Common myeloid progenitor, CD34-positive (primary cell): ENCODE data around the gene CPNE4.

Experiments used
- CTCF ChIA-PET: fragments of 350-600 bp; sonication (Branson Sonifier 250); formaldehyde crosslinking; loops from one replicate; lab custom pipeline; 2021; ENCODE audit warnings: antibody characterized with exemption; lab: Charles Lee
- POLR2A ChIA-PET: fragments of 350-600 bp; sonication (Branson Sonifier 250); formaldehyde crosslinking; loops from one replicate; lab custom pipeline; 2021; ENCODE audit warnings: antibody characterized with exemption; lab: Charles Lee
- DNase-seq, 3 donors: peaks; one replicate each; pipeline versions ENCODE4 v3.0.0 to v3.0.0-alpha.2; 2013
- H3K27ac ChIP-seq, 2 experiments: 1 replicate in 1 of 2; 2 replicates in 1 of 2; pipeline ENCODE4 v1.7.0; 2013; ENCODE audit warnings: inconsistent platforms in 2 of 2, low read length in 2 of 2, mild to moderate bottlenecking in 2 of 2, low read depth in 1 of 2, moderate library complexity in 1 of 2; ENCODE audit not compliant: severe bottlenecking in 2 of 2, insufficient read depth in 1 of 2, poor library complexity in 1 of 2
- H3K27me3 ChIP-seq, 5 experiments: replicated peaks in 2 of 5; 1 replicate in 3 of 5; 2 replicates in 2 of 5; pipeline versions ENCODE4 v1.6.1 to v1.7.0; 2013; ENCODE audit warnings: low read length in 4 of 5, mild to moderate bottlenecking in 2 of 5, moderate library complexity in 2 of 5, inconsistent platforms in 1 of 5; ENCODE audit not compliant: insufficient read depth in 5 of 5, control insufficient read depth in 4 of 5
- H3K36me3 ChIP-seq, 4 experiments: 1 replicate in 2 of 4; 2 replicates in 2 of 4; pipeline versions ENCODE4 v1.6.1 to v1.7.0; 2013; ENCODE audit warnings: low read length in 3 of 4, control low read depth in 1 of 4, mild to moderate bottlenecking in 1 of 4; ENCODE audit not compliant: control insufficient read depth in 4 of 4, insufficient read depth in 4 of 4
- H3K4me1 ChIP-seq, 4 experiments: 1 replicate in 3 of 4; 2 replicates in 1 of 4; pipeline versions ENCODE4 v1.6.1 to v1.7.1; 2013; ENCODE audit warnings: low read length in 3 of 4, mild to moderate bottlenecking in 3 of 4, control low read depth in 1 of 4, inconsistent platforms in 1 of 4, moderate library complexity in 1 of 4; ENCODE audit not compliant: control insufficient read depth in 4 of 4, insufficient read depth in 4 of 4; ENCODE audit errors: control extremely low read depth in 1 of 4
- H3K4me3 ChIP-seq, 7 experiments: 1 replicate in 4 of 7; 2 replicates in 3 of 7; pipeline versions ENCODE4 v1.5.1 to v1.7.0; 2013; ENCODE audit warnings: mild to moderate bottlenecking in 7 of 7, low read length in 6 of 7, moderate library complexity in 6 of 7, inconsistent platforms in 2 of 7, low read depth in 2 of 7, control low read depth in 1 of 7; ENCODE audit not compliant: insufficient read depth in 4 of 7, control insufficient read depth in 1 of 7; ENCODE audit errors: extremely low read depth in 1 of 7
- H3K9me3 ChIP-seq, 5 experiments: 1 replicate in 4 of 5; 2 replicates in 1 of 5; pipeline versions ENCODE4 v1.6.1 to v1.7.1; 2013; ENCODE audit warnings: low read length in 4 of 5, mild to moderate bottlenecking in 2 of 5, inconsistent platforms in 1 of 5, low read depth in 1 of 5, moderate library complexity in 1 of 5; ENCODE audit not compliant: control insufficient read depth in 4 of 5, insufficient read depth in 2 of 5; ENCODE audit errors: control extremely low read depth in 1 of 5
- WGBS: methylation state at CpG from one replicate; pipeline ENCODE4 v1.1.5; 2013; ENCODE audit not compliant: insufficient coverage; 5-methylcytosine and 5-hydroxymethylcytosine counted together

CPNE4 gene

GRCh38 chr3:131883086-131883485, 151.7 kb downstream of the CPNE4 start:
- POLR2A ChIA-PET = no interaction called here
- H3K36me3 ChIP-seq = no peaks in the 10 kb centered on the region
- no peak overlapping the region for H3K27ac ChIP-seq
- no peak overlapping the region for H3K4me3 ChIP-seq
- CTCF ChIA-PET = interaction anchor here (1.2 kb wide), 1 partner anchor 9 kb away, joined by 3 read pairs; no protein-coding TSS in a partner anchor
- no peak for DNase-seq
- H3K9me3 ChIP-seq = peaks cover 0 to 4% (median 0%) of the 10 kb centered on the region in 5 experiments
- H3K27me3 ChIP-seq = no peaks in the 10 kb centered on the region
- no peaks in the 10 kb centered on the region for H3K4me1 ChIP-seq

DNA sequence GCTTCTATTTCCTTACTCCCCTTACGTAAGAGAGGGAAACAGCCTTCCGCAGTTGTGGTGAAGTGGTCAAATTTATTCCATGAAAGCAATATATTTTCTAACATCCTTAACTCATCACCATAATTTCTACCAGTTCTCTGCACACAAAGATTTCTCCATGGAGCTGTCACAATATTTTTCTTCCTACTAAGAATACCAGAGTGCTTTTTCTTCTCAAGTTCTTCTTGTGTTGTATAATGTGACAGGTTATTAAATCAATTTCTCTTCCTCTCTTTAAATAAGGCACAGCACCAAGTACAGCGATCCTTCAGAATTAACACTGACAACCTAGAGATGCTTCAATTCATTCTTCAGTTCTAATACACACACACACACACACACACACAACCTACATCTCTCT, 153.0 kb downstream of the CPNE4 start:
- POLR2A ChIA-PET = no interaction called here
- no peak for DNase-seq
- H3K9me3 ChIP-seq = peaks cover 0 to 4% (median 0%) of the 10 kb centered on the region in 5 experiments
- CTCF ChIA-PET = interaction anchor here (1.6 kb wide), 1 partner anchor 14 kb away, joined by 3 read pairs; no protein-coding TSS in a partner anchor
- H3K27ac ChIP-seq = no peak overlapping the region
- no peaks in the 10 kb centered on the region for H3K36me3 ChIP-seq
- no peak overlapping the region for H3K4me3 ChIP-seq
- 40% methylated on average over 1 of the region's 3 CpGs for WGBS
- no peaks in the 10 kb centered on the region for H3K4me1 ChIP-seq
- H3K27me3 ChIP-seq = peaks cover 0 to 2% (median 0%) of the 10 kb centered on the region in 5 experiments

DNA sequence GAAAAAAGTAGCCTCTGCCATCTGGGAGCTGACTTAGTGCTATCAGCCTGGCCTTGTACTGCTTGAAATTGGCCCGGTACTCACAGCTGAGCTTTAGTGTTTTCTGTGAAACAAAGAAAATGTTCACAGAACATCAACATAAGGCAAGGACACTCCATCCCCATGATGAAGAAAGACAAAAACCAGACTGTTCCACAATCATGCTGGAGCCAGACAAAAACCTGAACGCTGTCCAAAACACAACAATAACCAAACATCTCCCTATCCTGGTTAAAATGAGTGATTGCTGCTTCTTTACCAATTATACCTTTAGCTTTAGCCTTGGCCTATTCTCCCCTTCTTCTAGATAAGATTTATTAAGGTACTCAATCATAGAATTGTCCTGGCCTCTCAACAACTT, 153.9 kb downstream of the CPNE4 start:
- H3K4me3 ChIP-seq = no peak overlapping the region
- peaks cover 0 to 4% (median 0%) of the 10 kb centered on the region in 5 experiments for H3K9me3 ChIP-seq
- H3K27ac ChIP-seq = no peak overlapping the region
- no peak for DNase-seq
- no peaks in the 10 kb centered on the region for H3K4me1 ChIP-seq
- ChIA-PET CTCF (interaction anchor here (1.6 kb wide), 1 partner anchor 15 kb away, joined by 3 read pairs; no protein-coding TSS in a partner anchor), POLR2A (interaction anchor here (0.5 kb wide), 1 partner anchor 31 kb away, joined by 4 read pairs; no protein-coding TSS in a partner anchor)
- H3K36me3 ChIP-seq = no peaks in the 10 kb centered on the region
- WGBS = 100% methylated on average over 1 of the region's 2 CpGs
- H3K27me3 ChIP-seq = peaks cover 0 to 2% (median 0%) of the 10 kb centered on the region in 5 experiments

DNA sequence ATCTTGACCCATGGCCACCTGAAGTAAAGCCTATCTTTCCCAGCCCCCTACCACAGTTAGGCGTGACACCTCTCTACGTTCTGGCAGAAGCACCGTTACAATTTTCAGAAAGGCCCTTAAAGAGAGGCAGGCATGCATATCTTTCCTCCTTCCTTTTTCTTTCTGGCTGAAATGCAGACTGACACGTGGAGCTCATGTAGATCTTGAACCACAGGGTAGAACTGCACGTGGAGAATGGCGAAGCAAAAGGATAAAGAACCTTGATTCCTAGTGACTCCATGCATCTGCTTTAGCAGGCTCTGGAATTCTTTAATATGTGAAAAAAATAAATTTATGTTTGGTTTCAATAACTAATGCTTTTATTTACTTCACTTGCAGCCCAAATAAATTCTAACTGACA, 166.6 kb downstream of the CPNE4 start:
- H3K9me3 ChIP-seq = peaks cover 0 to 2% (median 0%) of the 10 kb centered on the region in 5 experiments
- H3K27me3 ChIP-seq = peaks cover 0 to 3% (median 2%) of the 10 kb centered on the region in 5 experiments
- ChIA-PET POLR2A (no interaction called here), CTCF (no interaction called here)
- no peaks in the 10 kb centered on the region for H3K4me1 ChIP-seq
- no peak overlapping the region for H3K27ac ChIP-seq
- no peak overlapping the region for H3K4me3 ChIP-seq
- no peak for DNase-seq
- 68% methylated on average over 4 of the region's 6 CpGs for WGBS
- H3K36me3 ChIP-seq = no peaks in the 10 kb centered on the region

- ChIA-PET CTCF (interaction anchor here (1.7 kb wide), 1 partner anchor 47 kb away, joined by 4 read pairs; no protein-coding TSS in a partner anchor), POLR2A (no interaction called here)
- Histone ChIP-seq H3K4me1 (no peaks in the 10 kb centered on the region), H3K9me3 (peaks cover 0 to 3% (median 0%) of the 10 kb centered on the region in 5 experiments), H3K27me3 (peaks cover 0 to 9% (median 2%) of the 10 kb centered on the region in 5 experiments), H3K4me3 (no peak overlapping the region), H3K27ac (no peak overlapping the region), H3K36me3 (no peaks in the 10 kb centered on the region)
- DNase-seq = no peak
- WGBS = no CpG with 5 or more reads among the region's 3 CpGs
These were observed 178.6 kb downstream of the CPNE4 start for GRCh38 chr3:131856171-131856570.

- ChIA-PET CTCF (no interaction called here), POLR2A (no interaction called here)
- Histone ChIP-seq H3K36me3 (no peaks in the 10 kb centered on the region), H3K27me3 (peaks cover 2 to 15% (median 7%) of the 10 kb centered on the region in 5 experiments), H3K27ac (no peak overlapping the region), H3K4me3 (no peak overlapping the region), H3K4me1 (no peaks in the 10 kb centered on the region), H3K9me3 (peaks cover 0 to 3% (median 0%) of the 10 kb centered on the region in 5 experiments)
- DNase-seq = no peak
- 100% methylated on average over 3 of the region's 3 CpGs for WGBS
These were observed 184.6 kb downstream of the CPNE4 start for GRCh38 chr3:131850223-131850622.

GRCh38 chr3:131849616-131850015, 185.2 kb downstream of the CPNE4 start:
- Histone ChIP-seq H3K9me3 (peaks cover 0 to 1% (median 0%) of the 10 kb centered on the region in 5 experiments), H3K4me3 (no peak overlapping the region), H3K4me1 (no peaks in the 10 kb centered on the region), H3K27me3 (peaks cover 2 to 15% (median 3%) of the 10 kb centered on the region in 5 experiments), H3K27ac (no peak overlapping the region), H3K36me3 (no peaks in the 10 kb centered on the region)
- ChIA-PET CTCF (no interaction called here), POLR2A (no interaction called here)
- DNase-seq = no peak
- 100% methylated on average over 2 of the region's 2 CpGs for WGBS
